Ascending aorta (tissue), 2 donors: ENCODE results near the gene PDHA1. TPM values are rescaled to one million over a fixed set of nuclear protein-coding genes. Genes with fewer than 3 reads are reported as not detected.
A peak's percentile ranks its signal among the peaks of the same experiment; 100 is the strongest.

Source experiments
- DNase-seq, 2 donors: peaks; one replicate each; pipeline ENCODE4 v3.0.0-alpha.2; 2019; ENCODE audit warnings: low spot score in 2 of 2
- H3K27ac ChIP-seq, 2 donors: fragments of 200-600 bp; sonication (generic); one replicate each; pipeline ENCODE4 v1.5.1; 2016 to 2017; ENCODE audit warnings: mild to moderate bottlenecking in 1 of 2
- H3K27me3 ChIP-seq: fragments of 200-600 bp; sonication (generic); one replicate; pipeline ENCODE4 v1.5.1; 2017
- H3K36me3 ChIP-seq, 2 donors: fragments of 200-600 bp; sonication (generic); one replicate each; pipeline ENCODE4 v1.5.1; 2016
- H3K4me1 ChIP-seq, 2 donors: fragments of 200-600 bp; sonication (generic); one replicate each; pipeline ENCODE4 v1.5.1; 2016 to 2017; ENCODE audit warnings: mild to moderate bottlenecking in 1 of 2
- H3K4me3 ChIP-seq, 2 donors: fragments of 200-600 bp; sonication (generic); one replicate each; pipeline ENCODE4 v1.5.1; 2016 to 2017; ENCODE audit warnings: mild to moderate bottlenecking in 1 of 2
- H3K9me3 ChIP-seq, 2 donors: fragments of 200-600 bp; sonication (generic); one replicate each; pipeline ENCODE4 v1.5.1; 2016
- intact Hi-C: fragments of 100-400 bp; cut with DNase I; formaldehyde crosslinking; loops from one replicate; pipeline ENCODE4 v1.15.1; 2023
- total RNA-seq: library from RNA; depleted of rRNA; stranded (reverse); fragments of >200 nt; gene quantifications from one replicate; pipeline ENCODE4 v1.1.0, GENCODE V29; 2016
- TF ChIP-seq, protein P1 (sequence below), 3 experiments: fragments of 200-600 bp in 2 of 3; fragments of 450-650 bp in 1 of 3; sonication (generic) in 2 of 3; IDR thresholded peaks; one replicate each; pipeline ENCODE4 v1.5.1; 2016 to 2019; ENCODE audit warnings: antibody characterized with exemption in 3 of 3, mild to moderate bottlenecking in 1 of 3, moderate library complexity in 1 of 3

The PDHA1 gene
- total RNA-seq, 1 donor from 2014 or later = 30.9 TPM

DNA sequence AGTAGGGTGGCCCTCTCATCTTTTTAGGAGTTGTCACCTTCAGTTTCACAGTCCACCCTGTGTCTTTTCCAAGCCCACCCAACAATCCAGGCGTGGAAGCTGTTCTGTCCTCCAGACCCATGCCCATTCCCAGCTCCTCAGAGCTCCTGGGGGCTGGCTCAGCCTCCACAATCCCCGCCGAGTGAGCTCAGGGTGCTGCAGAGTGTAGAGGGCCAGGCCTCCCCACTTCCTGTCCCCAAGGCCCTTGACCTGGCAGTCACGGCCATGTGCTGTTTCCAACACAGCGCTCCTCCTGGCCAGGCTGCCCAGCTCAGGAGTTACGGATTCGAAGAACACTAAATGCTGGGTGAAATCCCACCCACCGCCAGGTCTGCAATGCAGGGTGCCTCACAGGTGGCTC, 31.8 kb downstream of the PDHA1 start:
- no peak overlapping the region for H3K4me3 ChIP-seq
- DNase-seq = no peak
- no peaks in the 10 kb centered on the region for H3K4me1 ChIP-seq
- TF ChIP-seq, protein P1, sequence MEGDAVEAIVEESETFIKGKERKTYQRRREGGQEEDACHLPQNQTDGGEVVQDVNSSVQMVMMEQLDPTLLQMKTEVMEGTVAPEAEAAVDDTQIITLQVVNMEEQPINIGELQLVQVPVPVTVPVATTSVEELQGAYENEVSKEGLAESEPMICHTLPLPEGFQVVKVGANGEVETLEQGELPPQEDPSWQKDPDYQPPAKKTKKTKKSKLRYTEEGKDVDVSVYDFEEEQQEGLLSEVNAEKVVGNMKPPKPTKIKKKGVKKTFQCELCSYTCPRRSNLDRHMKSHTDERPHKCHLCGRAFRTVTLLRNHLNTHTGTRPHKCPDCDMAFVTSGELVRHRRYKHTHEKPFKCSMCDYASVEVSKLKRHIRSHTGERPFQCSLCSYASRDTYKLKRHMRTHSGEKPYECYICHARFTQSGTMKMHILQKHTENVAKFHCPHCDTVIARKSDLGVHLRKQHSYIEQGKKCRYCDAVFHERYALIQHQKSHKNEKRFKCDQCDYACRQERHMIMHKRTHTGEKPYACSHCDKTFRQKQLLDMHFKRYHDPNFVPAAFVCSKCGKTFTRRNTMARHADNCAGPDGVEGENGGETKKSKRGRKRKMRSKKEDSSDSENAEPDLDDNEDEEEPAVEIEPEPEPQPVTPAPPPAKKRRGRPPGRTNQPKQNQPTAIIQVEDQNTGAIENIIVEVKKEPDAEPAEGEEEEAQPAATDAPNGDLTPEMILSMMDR (IDR thresholded peaks at IDR 0.05) = no peak
- no peaks in the 10 kb centered on the region for H3K27me3 ChIP-seq
- no peaks in the 10 kb centered on the region for H3K9me3 ChIP-seq
- no peaks in the 10 kb centered on the region for H3K36me3 ChIP-seq
- intact Hi-C loops = loop anchor here (10.0 kb wide), 2 partner anchors 139 to 509 kb away; partner anchors contain the start of genes MAP3K15 and SH3KBP1
- H3K27ac ChIP-seq = no peak overlapping the region

DNA sequence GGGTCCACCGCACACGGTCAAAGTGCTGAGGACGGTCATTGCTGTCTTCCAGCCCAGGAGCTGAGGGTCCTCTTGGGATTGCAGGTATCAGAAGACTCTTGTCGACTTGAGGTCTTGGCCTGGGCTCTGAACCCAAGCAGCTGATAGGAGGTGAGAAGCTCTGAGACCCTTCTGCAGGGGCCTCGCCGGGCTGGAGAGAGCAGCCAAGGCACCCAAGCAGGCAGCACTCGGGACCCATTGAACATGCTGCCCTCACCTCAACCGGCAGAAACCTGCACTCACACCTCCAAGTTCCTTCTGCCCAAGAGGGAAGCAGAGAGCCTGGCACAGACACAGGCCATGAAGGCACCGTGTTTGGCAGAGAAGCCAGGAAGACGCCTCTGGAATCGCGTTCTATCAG, 34.1 kb downstream of the PDHA1 start:
- intact Hi-C loops = loop anchor here (10.0 kb wide), 2 partner anchors 137 to 507 kb away; partner anchors contain the start of genes MAP3K15 and SH3KBP1
- no peak for DNase-seq
- H3K36me3 ChIP-seq = no peaks in the 10 kb centered on the region
- H3K4me3 ChIP-seq = no peak overlapping the region
- no peak overlapping the region for H3K27ac ChIP-seq
- H3K4me1 ChIP-seq = no peaks in the 10 kb centered on the region
- no peaks in the 10 kb centered on the region for H3K27me3 ChIP-seq
- H3K9me3 ChIP-seq = no peaks in the 10 kb centered on the region
- TF ChIP-seq, protein P1 (IDR thresholded peaks at IDR 0.05) = no peak

DNA sequence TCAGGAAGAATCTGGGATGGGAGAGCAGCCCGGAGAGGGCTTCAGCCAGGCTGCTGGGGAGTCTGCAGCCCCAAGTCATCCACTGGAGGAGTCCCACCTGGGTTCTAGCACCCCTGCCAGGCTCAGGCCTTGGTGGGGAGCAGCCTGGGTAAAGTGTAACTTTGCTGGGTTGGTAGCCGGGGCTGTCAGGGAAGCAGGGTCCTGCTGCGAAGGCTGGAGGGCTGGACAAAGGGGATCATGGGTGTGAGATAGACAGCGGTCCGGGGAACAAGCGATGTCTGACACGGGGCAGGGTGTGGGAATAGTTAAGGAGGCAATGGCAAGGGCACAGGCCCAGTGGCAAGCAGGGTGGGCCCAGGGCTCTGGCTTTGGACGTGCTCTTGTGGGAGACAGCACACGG, 37.6 kb downstream of the PDHA1 start:
- Histone ChIP-seq H3K4me1 (no peaks in the 10 kb centered on the region), H3K27me3 (no peaks in the 10 kb centered on the region), H3K36me3 (no peaks in the 10 kb centered on the region), H3K27ac (no peak overlapping the region), H3K4me3 (no peak overlapping the region), H3K9me3 (no peaks in the 10 kb centered on the region)
- TF ChIP-seq, protein P1 (IDR thresholded peaks at IDR 0.05) = no peak
- no peak for DNase-seq
- intact Hi-C loops = loop anchor here (10.0 kb wide), 1 partner anchor 83 kb away; no protein-coding TSS in a partner anchor

DNA sequence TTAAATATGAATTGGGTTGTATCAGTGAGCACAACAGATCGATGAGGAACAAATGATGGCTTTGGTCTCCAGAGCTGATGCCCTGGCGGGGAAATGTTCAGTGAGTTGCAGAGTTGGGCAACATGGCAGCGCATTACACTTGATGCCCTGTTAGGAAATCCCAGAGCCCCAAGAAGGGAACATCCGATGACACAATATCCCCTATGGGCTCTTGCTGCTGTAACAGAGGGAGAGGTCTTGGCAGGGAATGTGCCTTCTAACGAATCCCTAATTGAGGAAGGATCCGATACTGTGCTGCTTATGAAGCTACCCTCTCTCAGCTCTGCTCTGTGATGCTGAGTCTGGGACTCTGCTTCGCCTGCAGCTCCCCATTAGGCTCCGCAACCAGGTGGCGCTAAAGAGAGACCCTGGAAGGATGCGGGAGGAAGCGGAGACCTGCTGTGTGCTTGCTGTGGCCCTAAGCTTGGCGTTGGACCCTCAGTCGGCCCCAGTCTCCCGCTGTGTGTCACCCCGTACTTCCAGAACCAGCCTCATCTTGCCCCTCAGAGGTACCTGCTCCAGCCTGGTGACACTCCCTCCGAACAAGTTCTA, 38.9 kb downstream of the PDHA1 start:
- TF ChIP-seq, protein P1 (IDR thresholded peaks at IDR 0.05) = peak in 1 of 3 experiments; percentile 35
- Histone ChIP-seq H3K27me3 (no peaks in the 10 kb centered on the region), H3K4me1 (no peaks in the 10 kb centered on the region), H3K9me3 (no peaks in the 10 kb centered on the region), H3K4me3 (no peak overlapping the region), H3K27ac (no peak overlapping the region), H3K36me3 (no peaks in the 10 kb centered on the region)
- intact Hi-C loops = loop anchor here (10.0 kb wide), 1 partner anchor 82 kb away; no protein-coding TSS in a partner anchor
- DNase-seq = no peak

DNA sequence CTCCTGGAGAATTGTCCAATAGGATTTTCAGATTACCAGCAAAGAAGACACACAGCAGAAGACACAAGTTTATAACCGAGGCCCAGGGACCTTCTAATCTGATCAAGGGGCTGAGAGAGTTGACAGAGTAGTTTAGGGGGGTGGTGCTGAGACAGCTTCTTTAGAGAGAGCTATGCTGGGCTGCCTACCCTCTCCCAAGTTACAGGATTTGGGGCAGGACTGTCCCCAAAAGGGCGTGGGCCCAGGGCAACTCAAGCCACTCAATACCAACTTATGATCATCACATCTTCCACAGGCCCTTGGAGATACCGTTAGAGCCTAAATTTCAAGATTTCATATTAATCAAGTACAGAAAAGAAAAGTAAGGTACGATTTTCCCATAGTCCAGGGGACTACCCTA, 43.0 kb downstream of the PDHA1 start:
- no peaks in the 10 kb centered on the region for H3K36me3 ChIP-seq
- no peaks in the 10 kb centered on the region for H3K9me3 ChIP-seq
- TF ChIP-seq, protein P1 (IDR thresholded peaks at IDR 0.05) = no peak
- H3K4me1 ChIP-seq = no peaks in the 10 kb centered on the region
- H3K4me3 ChIP-seq = no peak overlapping the region
- intact Hi-C loops = loop anchor here (10.0 kb wide), 1 partner anchor 78 kb away; no protein-coding TSS in a partner anchor
- no peak overlapping the region for H3K27ac ChIP-seq
- DNase-seq = no peak
- no peaks in the 10 kb centered on the region for H3K27me3 ChIP-seq
